Activated CD4-positive, CD25-positive, alpha-beta regulatory T cell (primary cell): ENCODE measurements around the gene IVD.
"Not testable (repeated sequence)": the region's sequence is repeated elsewhere in the genome, so short reads cannot be mapped to it uniquely, and the experiment has no call there.

Experiments
- DNase-seq, 4 experiments: peaks; one replicate each; lab custom pipeline; 2025; lab: John Stamatoyannopoulos, UW

Gene IVD

GRCh38 chr15:40439461-40439959 is 33.9 kb downstream of the IVD start:
- no peak for DNase-seq

GRCh38 chr15:40439960-40440742 is 34.6 kb downstream of the IVD start:
- DNase-seq = no peak

- peak; percentile 87 to 92 (median 88) for DNase-seq
Observed at GRCh38 chr15:40440743-40441564, 35.4 kb downstream of the IVD start, which contains the start of gene BAHD1. Gene BAHD1 (plus strand): TSS chr15:40440953. CDS start chr15:40458465, 17,512 bp downstream.

GRCh38 chr15:40441565-40442531 is 36.3 kb downstream of the IVD start:
- no peak for DNase-seq

GRCh38 chr15:40443255-40443654 is 37.7 kb downstream of the IVD start:
- DNase-seq = no peak

- DNase-seq = no peak
Observed at GRCh38 chr15:40443846-40444245, 38.3 kb downstream of the IVD start.

GRCh38 chr15:40444736-40445135 is 39.1 kb downstream of the IVD start:
- DNase-seq = no peak

- DNase-seq = no peak
Observed at GRCh38 chr15:40445421-40445922, 39.9 kb downstream of the IVD start.

- no peak for DNase-seq
Observed at GRCh38 chr15:40446144-40446543, 40.5 kb downstream of the IVD start.

- no peak for DNase-seq
Observed at GRCh38 chr15:40448354-40448753, 42.8 kb downstream of the IVD start.

- DNase-seq = no peak
Observed at GRCh38 chr15:40449275-40449674, 43.7 kb downstream of the IVD start.

GRCh38 chr15:40450047-40450446 is 44.5 kb downstream of the IVD start:
- no peak for DNase-seq

GRCh38 chr15:40451527-40452158 is 46.0 kb downstream of the IVD start:
- DNase-seq = no peak

- no peak for DNase-seq
Observed at GRCh38 chr15:40452296-40453090, 46.9 kb downstream of the IVD start.

GRCh38 chr15:40453941-40454340 is 48.3 kb downstream of the IVD start:
- not testable (repeated sequence) for DNase-seq

- no peak for DNase-seq
Observed at GRCh38 chr15:40454904-40455391, 49.4 kb downstream of the IVD start.

- no peak for DNase-seq
Observed at GRCh38 chr15:40456299-40456712, 50.7 kb downstream of the IVD start.

GRCh38 chr15:40456738-40457137 is 51.1 kb downstream of the IVD start:
- DNase-seq = no peak

- no peak for DNase-seq
Observed at GRCh38 chr15:40458495-40459371, 53.1 kb downstream of the IVD start.
